HCT116 (cell line): ENCODE data around the gene GNB1. TPM values are rescaled to one million over a fixed set of nuclear protein-coding genes. Genes with fewer than 3 reads are reported as not detected.

ENCODE experiments used
- ATAC-seq: fragments of 200-7000 bp; cut with Tn5 transposase; 2 replicates; pipeline ENCODE4 v1.9.1; 2020; ENCODE audit warnings: mild to moderate bottlenecking, moderate library complexity
- BruUV-seq: library from RNA; stranded (reverse); fragments of 400-500 nt; replicated peaks from 2 replicates; lab custom pipeline; 2021; lab: Mats Ljungman, UMichigan
- CTCF ChIA-PET: fragments of 300-600 bp; sonication (Branson Sonifier 250); formaldehyde crosslinking; loops from one replicate; lab custom pipeline; 2021; ENCODE audit warnings: antibody characterized with exemption; lab: Charles Lee
- POLR2A ChIA-PET: fragments of 300-600, 350-600 bp; sonication (Branson Sonifier 250); formaldehyde crosslinking; loops from one replicate; lab custom pipeline; 2021; ENCODE audit warnings: antibody characterized with exemption; lab: Charles Lee
- RAD21 ChIA-PET, 2 experiments: fragments of 300-600 bp; sonication (Branson Sonifier 250); formaldehyde crosslinking; loops; one replicate each; lab custom pipeline; 2023; ENCODE audit warnings: low total read pairs in 2 of 2; ENCODE audit not compliant: uncharacterized antibody in 2 of 2, unreplicated experiment in 2 of 2, low non-redundant PET in 1 of 2; lab: Charles Lee
- DNase-seq: peaks from one replicate; pipeline ENCODE4 v3.0.0-alpha.2; 2010; ENCODE audit warnings: low read depth, low spot score
- H2AFZ ChIP-seq: fragments of 200-600 bp; shearing (Covaris generic), sonication (generic); 2 replicates; pipeline ENCODE4 v1.6.1; 2017; ENCODE audit warnings: low read depth, mixed run types, mixed read lengths, antibody characterized with exemption, low read length; ENCODE audit not compliant: poor library complexity, severe bottlenecking
- H3K27ac ChIP-seq: 2 replicates; pipeline ENCODE4 v1.5.1; 2012; ENCODE audit warnings: low read depth, low read length
- H3K27me3 ChIP-seq: fragments of 200-600 bp; sonication (generic); 2 replicates; pipeline ENCODE4 v1.6.1; 2016; ENCODE audit warnings: mixed run types, low read length, mixed read lengths; ENCODE audit not compliant: insufficient read depth
- H3K36me3 ChIP-seq, 2 experiments: fragments of 200-500 bp in 1 of 2; fragments of 200-600 bp in 1 of 2; sonication (Bioruptor generic) in 1 of 2; sonication (generic) in 1 of 2; 2 replicates each; pipeline versions ENCODE4 v1.5.1 to v1.6.1; 2014 to 2016; ENCODE audit warnings: low read length in 2 of 2, inconsistent platforms in 1 of 2, mixed read lengths in 1 of 2, mixed run types in 1 of 2; ENCODE audit not compliant: insufficient read depth in 2 of 2, control insufficient read depth in 1 of 2
- H3K4me1 ChIP-seq, 2 experiments: fragments of 200-600 bp in 1 of 2; sonication (generic) in 1 of 2; 2 replicates each; pipeline versions ENCODE4 v1.5.1 to v1.6.1; 2012 to 2017; ENCODE audit warnings: low read length in 2 of 2, inconsistent platforms in 1 of 2, mild to moderate bottlenecking in 1 of 2, mixed read lengths in 1 of 2, mixed run types in 1 of 2, moderate library complexity in 1 of 2; ENCODE audit not compliant: insufficient read depth in 2 of 2, control insufficient read depth in 1 of 2
- H3K4me2 ChIP-seq: fragments of 200-600 bp; sonication (generic); 2 replicates; pipeline ENCODE4 v1.6.1; 2017; ENCODE audit warnings: mixed run types, low read length, mixed read lengths
- H3K4me3 ChIP-seq, 2 experiments: fragments of 200-600 bp in 1 of 2; sonication (generic) in 1 of 2; replicated peaks in 1 of 2; 2 replicates each; pipeline ENCODE4 v1.5.1; 2011 to 2016; ENCODE audit warnings: low read length in 2 of 2, control low read depth in 1 of 2, low read depth in 1 of 2, mild to moderate bottlenecking in 1 of 2, mixed read lengths in 1 of 2, mixed run types in 1 of 2
- H3K79me2 ChIP-seq: fragments of 200-600 bp; sonication (generic); 2 replicates; pipeline ENCODE4 v1.6.1; 2017; ENCODE audit warnings: mild to moderate bottlenecking, mixed run types, low read length, moderate library complexity, mixed read lengths; ENCODE audit not compliant: insufficient read depth
- H3K9ac ChIP-seq: fragments of 200-600 bp; sonication (generic); 2 replicates; pipeline ENCODE4 v1.6.1; 2016; ENCODE audit warnings: low read length, mixed read lengths
- H3K9me2 ChIP-seq: fragments of 200-600 bp; sonication (generic), shearing (Covaris generic); 2 replicates; pipeline ENCODE4 v1.6.1; 2017; ENCODE audit warnings: mixed run types, mild to moderate bottlenecking, moderate library complexity; ENCODE audit not compliant: insufficient read depth
- H3K9me3 ChIP-seq, 2 experiments: fragments of 200-500 bp in 1 of 2; fragments of 200-600 bp in 1 of 2; sonication (Bioruptor generic) in 1 of 2; sonication (generic) in 1 of 2; 2 replicates each; pipeline ENCODE4 v1.6.1; 2014 to 2017; ENCODE audit warnings: low read length in 2 of 2, mixed read lengths in 2 of 2, inconsistent platforms in 1 of 2, low read depth in 1 of 2, mild to moderate bottlenecking in 1 of 2, mixed run types in 1 of 2, moderate library complexity in 1 of 2; ENCODE audit not compliant: control insufficient read depth in 1 of 2, insufficient read depth in 1 of 2
- H4K20me1 ChIP-seq: fragments of 200-600 bp; sonication (generic), shearing (Covaris generic); 2 replicates; pipeline ENCODE4 v1.6.1; 2017; ENCODE audit warnings: mixed run types, mild to moderate bottlenecking, moderate library complexity; ENCODE audit not compliant: insufficient read depth
- CBX3 ChIP-seq: IDR thresholded peaks from 2 replicates; pipeline ENCODE4 v1.6.1; 2012; ENCODE audit warnings: low read depth
- ELF1 ChIP-seq: IDR thresholded peaks from 2 replicates; pipeline ENCODE4 v1.6.1; 2012; ENCODE audit warnings: low read depth, borderline replicate concordance
- EZH2 ChIP-seq: fragments of 200-600 bp; sonication (generic); IDR thresholded peaks from 2 replicates; pipeline ENCODE4 v1.6.1; 2017; ENCODE audit warnings: antibody characterized with exemption, mixed run types
- JUND ChIP-seq: IDR thresholded peaks from 2 replicates; pipeline ENCODE4 v1.6.1; 2012
- POLR2A ChIP-seq: IDR thresholded peaks from 2 replicates; pipeline ENCODE4 v1.7.0; 2011; ENCODE audit warnings: borderline replicate concordance; ENCODE audit not compliant: insufficient read depth, insufficient read length; ENCODE audit errors: extremely low read depth
- POLR2AphosphoS5 ChIP-seq: IDR thresholded peaks from 2 replicates; pipeline ENCODE4 v1.6.1; 2011; ENCODE audit warnings: mild to moderate bottlenecking, low read depth, low read length, moderate library complexity
- RAD21 ChIP-seq: IDR thresholded peaks from 2 replicates; pipeline ENCODE4 v1.6.1; 2012; ENCODE audit warnings: low read depth, mild to moderate bottlenecking
- SP1 ChIP-seq: IDR thresholded peaks from 2 replicates; pipeline ENCODE4 v1.6.1; 2012; ENCODE audit warnings: low read depth
- SRF ChIP-seq: IDR thresholded peaks from 2 replicates; pipeline ENCODE4 v1.6.1; 2012; ENCODE audit warnings: low read depth
- YY1 ChIP-seq: IDR thresholded peaks from 2 replicates; pipeline ENCODE4 v1.6.1; 2011; ENCODE audit warnings: low read length, low read depth, moderate library complexity, mild to moderate bottlenecking; ENCODE audit not compliant: insufficient replicate concordance; ENCODE audit errors: extremely low read depth
- ZFX ChIP-seq: fragments of 450-650 bp; IDR thresholded peaks from 2 replicates; pipeline ENCODE4 v1.6.1; 2017
- ZNF274 ChIP-seq: fragments of 200-500 bp; sonication (Bioruptor generic); IDR thresholded peaks from 2 replicates; pipeline ENCODE4 v1.6.1; 2014; ENCODE audit warnings: mild to moderate bottlenecking, low read depth, low read length, inconsistent platforms
- intact Hi-C: fragments of 100-400 bp; cut with micrococcal nuclease; formaldehyde crosslinking; loops from 2 replicates; pipeline ENCODE4 v1.10.0; 2022
- total RNA-seq: library from RNA; stranded (reverse); gene quantifications from one replicate; pipeline ENCODE4 v1.2.1, GENCODE V29; 2021; ENCODE audit not compliant: unreplicated experiment
- TF ChIP-seq, protein P1 (sequence below): IDR thresholded peaks from 2 replicates; pipeline ENCODE4 v1.6.1; 2012

Gene GNB1
- total RNA-seq, 1 experiment from 2014 or later: 371 TPM

DNA sequence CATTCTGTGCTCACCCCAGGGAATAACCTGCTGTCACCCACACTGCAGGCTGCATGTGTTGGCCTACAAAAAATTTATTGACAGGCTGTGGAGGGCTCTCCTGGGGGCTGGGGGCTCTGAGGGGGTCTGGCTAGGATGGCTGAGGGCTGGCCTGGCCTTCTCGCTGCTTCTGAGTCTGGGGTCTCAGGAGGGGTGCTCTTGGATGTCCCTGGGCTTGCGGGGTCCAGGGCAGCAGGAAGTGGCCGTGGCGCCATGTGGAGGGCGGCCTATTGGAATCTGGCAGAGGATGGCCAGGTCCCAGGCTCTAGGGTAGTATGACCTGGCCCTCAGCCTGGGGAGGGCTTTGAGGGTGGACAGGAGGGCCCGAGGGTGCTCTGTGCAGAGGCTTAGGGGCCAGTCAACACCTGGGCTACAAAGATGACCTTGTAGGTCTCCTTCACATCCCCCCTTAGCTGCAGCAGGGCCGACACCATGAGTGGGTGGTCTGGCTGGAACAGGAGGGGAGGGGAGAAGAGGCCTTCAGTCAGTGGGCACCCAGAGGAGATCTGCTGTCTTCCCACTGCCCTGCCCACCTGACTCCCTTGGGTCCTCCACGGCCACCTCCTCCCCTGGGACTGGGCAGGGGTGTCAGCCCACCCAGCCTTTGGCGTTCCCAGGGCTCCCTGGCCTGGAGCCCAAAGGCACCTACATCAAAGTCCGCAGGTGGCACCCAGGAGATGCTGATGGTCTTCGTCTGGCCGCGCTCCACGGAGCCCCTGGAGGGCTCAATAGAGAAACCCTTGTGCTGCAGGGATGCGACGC is 31.2 kb upstream of the GNB1 start:
- Histone ChIP-seq H3K9me3 (no peaks in the 10 kb centered on the region), H3K79me2 (0 out of 2 replicates have a peak, but pooled peaks cover 8% of the 10 kb centered on the region), H3K36me3 (no peaks in the 10 kb centered on the region), H3K4me3 (no peak overlapping the region), H2AFZ (no peak overlapping the region), H3K27me3 (no peaks in the 10 kb centered on the region), H3K4me1 (peaks cover 11 to 29% of the 10 kb centered on the region in 2 experiments), H4K20me1 (no peaks in the 10 kb centered on the region), H3K4me2 (no peak overlapping the region), H3K9me2 (no peaks in the 10 kb centered on the region), H3K9ac (no peak overlapping the region), H3K27ac (no peak overlapping the region)
- no peak for DNase-seq
- POLR2A ChIA-PET: no interaction called here
- CTCF ChIA-PET: no interaction called here
- TF ChIP-seq YY1 (no peak), CBX3 (no peak), SRF (no peak), ELF1 (no peak), RAD21 (no peak), JUND (no peak)
- no TSS peak for BruUV-seq
- intact Hi-C loops: no loop called here
- ATAC-seq: no peak
- RAD21 ChIA-PET: no interaction called here

DNA sequence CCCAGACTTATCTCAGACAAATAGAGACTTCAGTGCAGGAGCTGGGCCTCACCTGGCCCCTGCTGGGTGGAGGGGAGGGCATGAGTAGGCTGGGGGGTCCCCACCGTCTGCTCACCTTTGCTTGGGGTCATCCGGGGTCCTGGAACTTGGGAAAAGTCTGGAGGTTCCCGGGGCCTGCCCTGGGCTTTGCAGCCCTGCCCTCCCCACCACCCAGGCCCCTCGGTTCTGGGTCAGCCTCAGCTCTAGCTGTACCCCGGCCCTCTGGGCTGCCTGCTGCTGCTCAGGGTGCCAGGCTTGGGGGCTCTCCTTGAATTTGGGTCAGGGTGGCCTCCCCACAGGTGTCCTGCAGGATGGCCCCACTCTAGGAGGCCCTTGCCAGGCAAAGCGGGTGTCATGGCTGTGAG is 30.6 kb upstream of the GNB1 start:
- H2AFZ ChIP-seq: no peak overlapping the region
- ChIA-PET RAD21 (no interaction called here), POLR2A (no interaction called here), CTCF (interaction anchor here (2.1 kb wide), 1 partner anchor 13 kb away, joined by 6 read pairs; no protein-coding TSS in a partner anchor)
- no peaks in the 10 kb centered on the region for H3K9me3 ChIP-seq
- ATAC-seq: no peak
- H3K9ac ChIP-seq: no peak overlapping the region
- no peak overlapping the region for H3K4me3 ChIP-seq
- H3K9me2 ChIP-seq: no peaks in the 10 kb centered on the region
- H3K27me3 ChIP-seq: no peaks in the 10 kb centered on the region
- no peak overlapping the region for H3K27ac ChIP-seq
- H3K4me1 ChIP-seq: peaks cover 11 to 29% of the 10 kb centered on the region in 2 experiments
- no peaks in the 10 kb centered on the region for H3K36me3 ChIP-seq
- no peak overlapping the region for H3K4me2 ChIP-seq
- no peaks in the 10 kb centered on the region for H4K20me1 ChIP-seq
- 0 out of 2 replicates have a peak, but pooled peaks cover 8% of the 10 kb centered on the region for H3K79me2 ChIP-seq
- intact Hi-C loops: no loop called here
- DNase-seq: no peak
- no peak for TF ChIP-seq JUND
- no peak for TF ChIP-seq ZNF274
- TF ChIP-seq POLR2AphosphoS5: no peak
- no peak for TF ChIP-seq EZH2
- TF ChIP-seq RAD21: no peak
- TF ChIP-seq, protein P1, sequence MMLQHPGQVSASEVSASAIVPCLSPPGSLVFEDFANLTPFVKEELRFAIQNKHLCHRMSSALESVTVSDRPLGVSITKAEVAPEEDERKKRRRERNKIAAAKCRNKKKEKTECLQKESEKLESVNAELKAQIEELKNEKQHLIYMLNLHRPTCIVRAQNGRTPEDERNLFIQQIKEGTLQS: no peak
- no peak for TF ChIP-seq POLR2A
- no peak for TF ChIP-seq SP1
- TF ChIP-seq YY1: no peak
- no peak for TF ChIP-seq ELF1
- no peak for TF ChIP-seq ZFX
- TF ChIP-seq, all 23 proteins: peak for 0
- BruUV-seq: no TSS peak
